ENCODE results near the gene CCDC3.

Gene CCDC3

DNA sequence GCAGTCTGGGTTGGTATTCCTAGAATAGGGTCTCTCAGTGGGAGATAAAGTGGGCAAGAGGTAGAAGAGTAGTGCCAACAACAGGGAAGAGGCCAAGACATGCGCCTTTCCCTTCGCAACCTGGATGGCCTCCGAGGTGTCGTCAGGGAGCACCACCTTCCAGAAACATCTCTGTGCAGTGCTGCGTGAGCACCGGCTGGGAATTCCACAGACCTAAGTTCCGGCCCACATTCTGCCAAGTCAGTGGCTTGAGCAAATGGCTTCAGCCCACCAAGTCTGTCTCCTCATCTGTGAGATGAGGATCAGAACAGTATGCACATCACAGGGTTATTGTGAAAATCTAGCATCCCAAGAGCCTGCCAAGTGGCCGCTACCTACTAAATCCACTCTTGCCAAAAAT lies 40.6 kb downstream of the CCDC3 start:
- no peak for DNase-seq

DNA sequence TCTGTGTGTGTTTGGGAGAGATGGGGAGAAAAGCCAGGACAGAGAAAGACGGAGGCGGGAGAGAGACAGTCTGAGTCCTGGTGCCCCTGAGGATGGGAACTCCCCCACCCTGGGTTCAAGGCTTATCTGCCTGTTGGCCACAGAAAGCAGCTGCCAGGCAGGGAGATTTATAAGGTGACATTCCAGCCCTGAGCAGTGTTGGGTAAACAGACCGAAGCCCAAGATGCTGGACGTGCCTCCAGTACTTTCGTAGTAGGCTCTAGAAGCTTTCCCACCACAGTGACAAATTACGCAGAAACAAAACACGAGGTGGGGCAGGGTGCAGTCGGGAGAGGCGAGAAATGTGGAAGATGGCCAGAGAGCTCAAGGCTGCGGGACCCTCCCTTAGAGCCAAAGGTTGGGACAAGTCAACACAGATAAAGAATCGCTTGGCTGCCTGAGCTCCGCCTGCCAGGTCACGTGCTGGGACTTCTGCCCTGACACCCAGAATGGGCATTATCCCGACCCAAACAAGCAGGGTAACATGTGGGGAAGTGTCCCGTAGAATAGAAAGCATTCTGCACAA lies 41.1 kb downstream of the CCDC3 start:
- no peak for DNase-seq

DNA sequence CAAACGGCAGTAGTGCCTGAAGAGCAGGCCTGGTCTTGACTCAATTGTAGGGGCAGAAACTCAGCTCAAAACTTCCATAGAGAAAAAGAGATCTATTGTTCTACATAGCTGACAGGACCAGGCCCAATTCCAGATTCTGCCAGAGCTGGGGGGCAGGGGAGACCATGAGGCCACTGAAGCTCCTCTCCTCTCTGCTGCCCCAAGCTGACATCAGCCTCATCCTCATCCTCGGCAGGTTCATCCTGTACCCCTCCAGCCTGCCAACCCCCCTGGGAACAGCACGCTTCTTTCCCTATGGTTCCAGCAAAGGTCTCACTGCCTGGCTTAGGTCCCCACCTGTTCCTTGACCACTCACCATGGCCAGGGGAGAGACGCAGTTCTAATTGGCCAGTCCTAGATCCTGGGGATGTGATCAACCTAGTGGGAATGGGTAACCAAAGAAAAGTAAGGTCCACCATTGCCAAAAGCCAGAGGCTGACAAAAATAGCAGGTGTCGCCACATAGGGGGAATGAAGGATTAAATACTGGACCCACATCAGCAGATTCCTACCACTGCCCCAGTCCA lies 42.9 kb downstream of the CCDC3 start:
- DNase-seq, result no peak

DNA sequence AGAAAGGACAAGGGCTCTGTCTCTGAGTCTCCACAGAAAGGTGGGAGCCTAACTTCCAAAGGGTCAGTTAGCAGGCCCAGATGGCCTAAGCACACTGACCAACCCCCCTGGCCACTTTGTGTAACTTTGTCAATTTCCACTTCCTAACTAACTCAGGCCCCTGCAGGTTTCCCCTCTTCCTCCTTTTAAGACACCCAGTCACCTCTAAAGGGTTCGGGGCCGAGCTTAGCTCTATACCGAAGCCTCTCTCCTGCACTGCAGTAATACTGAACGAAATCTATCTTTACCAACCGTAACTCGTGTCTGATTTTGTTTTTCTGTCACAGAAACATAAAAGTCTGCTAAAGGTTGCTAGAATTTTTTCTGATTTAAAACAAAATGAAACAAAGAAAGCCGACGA lies 44.4 kb downstream of the CCDC3 start:
- DNase-seq, result no peak

DNA sequence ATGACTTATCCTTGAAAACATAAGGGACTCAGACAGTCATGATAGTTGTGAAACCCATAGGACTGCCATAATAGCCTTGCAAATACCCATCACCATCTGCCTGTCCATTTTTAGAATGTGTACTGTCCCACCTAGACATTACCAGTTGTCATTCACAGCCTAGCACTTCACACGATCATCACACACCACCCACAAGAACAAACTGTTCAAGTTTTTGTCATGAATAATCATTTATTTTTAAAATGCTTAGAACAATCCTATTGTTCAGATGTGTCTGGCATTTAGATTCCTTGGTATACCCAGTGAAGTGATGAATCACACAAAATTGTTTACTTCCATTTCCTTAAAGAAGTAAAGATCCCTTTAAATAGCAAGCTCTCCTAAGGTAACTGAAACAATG lies 46.6 kb downstream of the CCDC3 start:
- no peak for DNase-seq

DNA sequence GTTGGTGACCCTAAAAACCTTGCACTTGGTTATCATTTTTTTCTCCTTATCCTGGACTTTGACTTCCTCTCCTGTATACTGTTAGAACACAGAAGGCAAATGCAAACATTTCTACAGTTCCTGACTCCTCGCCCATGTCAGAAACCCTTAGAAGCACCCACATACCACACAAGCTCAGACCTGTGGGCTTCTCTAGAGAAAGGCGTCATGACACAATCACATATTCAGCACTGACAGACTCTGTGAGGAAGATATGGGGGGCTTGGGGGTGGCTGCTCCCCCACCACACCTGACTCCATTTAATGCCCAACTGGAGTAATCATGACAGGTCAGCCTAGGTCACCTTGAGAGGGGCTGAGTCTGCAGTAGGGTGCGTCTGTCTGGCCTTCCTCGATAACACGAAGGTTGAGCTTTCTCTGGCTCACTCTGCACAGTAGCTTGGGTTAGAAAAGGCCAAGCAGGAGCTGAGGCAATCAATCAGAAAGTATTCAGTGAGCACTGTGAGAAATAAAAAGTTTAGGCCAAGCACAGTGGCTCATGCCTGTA lies 50.9 kb downstream of the CCDC3 start:
- DNase-seq, result no peak

DNA sequence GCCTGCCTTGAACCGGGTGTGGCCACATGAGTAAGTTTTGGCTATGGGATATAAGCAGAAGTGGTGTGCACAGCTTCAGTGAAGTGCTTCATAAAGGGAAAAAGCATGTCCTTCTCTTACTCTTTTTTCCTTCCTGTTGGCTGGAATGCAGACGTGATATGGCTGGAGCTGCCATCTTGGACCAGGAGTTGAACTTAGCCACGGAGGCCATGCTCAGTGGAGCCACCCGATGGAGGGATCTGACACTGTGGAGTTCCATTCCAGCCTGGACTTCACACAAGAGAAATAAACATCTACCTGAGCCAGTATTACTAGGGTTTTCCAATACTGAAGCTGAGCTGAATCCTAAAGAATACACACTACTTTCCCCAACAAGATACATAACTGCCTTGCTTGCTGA lies 52.3 kb downstream of the CCDC3 start:
- DNase-seq, result no peak

DNA sequence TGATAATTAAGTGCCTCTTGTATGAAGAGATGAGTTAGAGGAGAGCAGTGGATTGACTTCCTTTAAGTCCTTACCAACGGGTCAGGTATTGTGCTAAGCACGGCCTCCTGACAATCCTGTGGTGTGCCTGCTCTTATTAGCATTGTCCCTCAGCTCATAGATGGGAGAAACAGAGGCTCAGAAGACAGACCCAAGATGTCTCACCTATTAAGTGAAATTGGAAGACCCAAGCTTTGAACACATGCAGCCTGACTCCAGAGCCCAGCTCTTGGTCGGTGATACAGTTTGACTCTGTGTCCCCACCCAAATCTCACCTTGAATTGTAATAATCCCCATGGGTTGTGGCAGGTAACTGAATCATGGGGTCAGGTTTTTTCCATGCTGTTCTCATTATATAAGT lies 53.8 kb downstream of the CCDC3 start:
- DNase-seq, result no peak

DNA sequence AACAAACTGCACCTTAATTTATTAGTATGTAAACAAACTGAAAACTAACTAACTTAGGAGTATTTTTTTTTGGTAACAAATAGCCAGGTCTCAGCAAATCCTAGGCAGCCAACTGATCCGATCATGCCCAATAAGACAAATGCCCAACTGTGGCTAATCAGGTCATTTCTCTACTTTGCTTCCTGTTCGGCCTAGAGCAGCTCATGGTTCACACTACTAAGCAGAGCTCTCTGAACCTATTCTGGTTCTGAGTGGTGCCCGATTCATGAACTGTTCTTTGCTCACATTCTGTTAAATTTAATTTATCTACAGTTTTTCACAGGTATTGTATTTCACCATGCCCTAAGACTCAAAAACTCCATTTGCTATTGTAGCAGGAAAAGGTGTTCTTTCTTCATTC lies 55.1 kb downstream of the CCDC3 start:
- no peak for DNase-seq

DNA sequence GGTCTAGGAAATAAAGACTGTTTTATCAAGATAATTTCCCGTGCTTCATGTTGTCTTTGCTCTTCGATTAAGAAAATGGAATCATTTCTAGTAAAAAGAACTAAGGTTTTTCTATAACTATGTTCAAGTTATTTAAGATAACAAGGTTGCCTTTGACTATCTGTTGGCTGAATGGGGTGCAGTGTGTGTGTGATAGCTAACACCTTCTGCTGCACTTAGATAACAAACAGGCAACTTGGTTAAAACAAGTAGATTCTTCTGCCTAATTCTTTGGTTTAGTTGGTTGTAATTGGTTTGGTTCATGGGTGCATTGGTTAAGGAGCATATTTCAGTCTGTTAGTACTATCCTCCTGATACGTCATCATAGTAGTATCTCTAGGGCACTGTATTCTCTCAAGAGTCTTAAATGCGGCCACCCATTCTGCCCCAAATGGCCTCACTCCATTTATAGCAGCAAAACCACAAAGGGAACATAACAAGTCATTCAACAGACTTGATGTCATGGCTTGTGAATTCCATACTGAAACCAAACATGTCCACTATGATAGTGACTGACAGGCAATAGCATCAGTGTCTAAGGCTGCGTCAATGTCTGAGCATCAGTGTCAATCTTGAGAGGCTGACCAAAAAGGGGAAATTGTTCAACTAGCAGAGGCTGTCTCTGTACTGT lies 55.7 kb downstream of the CCDC3 start:
- no peak for DNase-seq

DNA sequence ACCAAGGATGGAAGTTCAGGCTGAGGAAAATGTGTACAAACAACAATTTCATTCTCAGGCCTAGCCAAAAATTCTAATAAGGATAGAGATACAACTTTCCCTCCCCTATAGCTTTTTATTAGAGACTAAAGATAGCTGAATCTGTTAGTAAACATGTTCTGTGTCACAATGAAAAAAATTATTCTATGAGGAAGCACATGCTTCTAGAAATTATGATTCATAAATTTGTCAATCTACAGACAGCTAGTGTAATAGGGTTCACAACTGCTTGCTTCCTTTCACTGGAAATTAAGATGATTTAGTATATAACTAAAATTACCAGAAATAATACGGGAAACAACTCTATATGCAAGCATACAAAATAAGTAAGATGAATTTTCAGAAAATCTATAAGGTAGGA lies 56.6 kb downstream of the CCDC3 start:
- no peak for DNase-seq

DNA sequence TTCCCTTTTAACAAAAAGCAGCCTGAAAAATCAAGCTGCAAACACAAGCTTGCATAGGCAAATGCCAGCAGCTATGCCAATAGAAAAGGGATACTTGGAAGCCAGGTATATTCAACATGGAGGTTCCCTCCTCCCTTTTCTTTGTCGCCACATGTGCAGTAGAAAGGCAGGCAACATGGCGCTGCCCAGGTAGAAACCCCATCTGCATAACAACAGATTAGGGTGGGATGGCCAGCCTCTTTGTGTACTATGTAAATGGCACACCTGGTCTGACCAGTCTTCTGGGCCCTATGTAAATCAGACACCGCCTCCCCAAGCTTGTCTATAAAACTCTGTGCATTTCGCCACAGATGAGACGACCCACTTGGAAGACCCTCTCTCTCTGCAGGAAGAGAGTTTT lies 58.1 kb downstream of the CCDC3 start:
- DNase-seq, result no peak

DNA sequence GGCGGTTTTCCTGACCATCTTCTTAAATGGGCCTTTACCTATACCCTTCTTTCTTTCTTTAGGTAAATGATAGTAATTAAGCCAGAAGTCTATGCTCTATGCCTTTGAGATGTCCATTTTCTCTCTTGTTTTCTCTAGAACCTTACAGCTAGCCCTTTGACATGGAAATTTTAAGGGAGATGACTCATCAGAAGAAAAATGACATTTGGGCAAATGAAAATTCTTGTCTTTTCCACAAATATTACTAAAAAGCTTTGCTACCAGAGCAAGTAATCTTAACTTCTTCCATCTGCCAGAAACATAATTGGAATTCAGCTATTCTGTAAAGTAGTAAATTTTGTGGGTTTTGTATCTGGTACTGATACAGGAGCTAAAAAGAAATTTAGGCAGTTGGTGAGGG lies 59.5 kb downstream of the CCDC3 start:
- no peak for DNase-seq

DNA sequence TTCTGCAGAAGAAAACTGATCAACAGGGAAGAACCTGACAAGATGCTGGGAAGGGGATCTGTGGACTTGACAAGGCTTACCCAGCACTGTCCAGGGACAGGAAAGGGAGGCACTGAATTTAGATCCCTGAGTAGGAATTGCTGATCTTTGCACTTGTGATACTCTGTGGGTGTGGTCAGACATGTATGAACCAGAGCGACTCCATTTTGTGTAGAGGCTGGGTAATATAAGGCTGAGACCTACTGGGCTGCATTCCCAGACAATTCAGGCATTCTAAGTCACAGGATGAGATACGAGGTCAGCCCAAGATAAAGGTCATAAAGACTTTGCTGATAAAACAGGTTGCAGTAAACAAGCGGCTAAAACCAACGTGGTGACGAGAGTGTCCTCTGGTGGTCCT lies 60.7 kb downstream of the CCDC3 start:
- DNase-seq, result no peak

DNA sequence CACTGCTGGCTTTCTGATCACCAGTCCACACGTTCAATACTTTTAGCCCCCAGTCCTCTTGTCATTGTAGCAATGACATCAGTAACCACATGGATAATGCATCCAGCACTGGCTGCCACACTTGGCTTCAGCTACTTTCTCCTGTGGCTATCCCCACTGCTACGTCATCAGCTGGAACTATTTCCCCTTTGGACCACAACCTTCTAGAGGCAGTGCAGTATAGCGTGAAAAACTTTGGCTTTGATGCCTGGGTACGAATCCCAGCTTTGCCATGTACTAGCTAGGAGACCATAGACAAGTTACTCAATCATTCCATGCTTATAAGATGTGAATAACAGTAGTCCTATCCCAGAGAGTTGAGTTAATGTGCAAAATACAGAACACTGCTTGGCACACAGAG lies 63.2 kb downstream of the CCDC3 start:
- DNase-seq, result no peak

DNA sequence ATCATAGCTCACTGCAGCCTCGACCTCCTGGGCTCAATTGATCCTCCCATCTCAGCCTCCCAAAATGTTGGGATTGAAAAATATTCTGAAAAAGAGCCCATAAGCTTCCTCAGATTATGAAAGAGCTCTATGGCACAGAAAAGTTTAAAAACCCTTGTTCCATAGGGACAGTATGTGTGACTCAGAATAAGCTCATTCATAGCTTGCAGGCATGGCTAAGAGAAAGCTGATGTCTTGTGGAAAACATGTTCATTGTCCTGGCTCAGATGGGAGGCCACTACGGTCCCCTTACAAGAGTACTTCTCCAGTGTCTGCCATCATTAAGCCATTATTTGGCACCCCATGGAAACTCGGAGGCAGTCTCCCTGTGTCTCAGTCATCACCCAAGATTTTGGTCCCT lies 64.0 kb downstream of the CCDC3 start:
- DNase-seq, result no peak

DNA sequence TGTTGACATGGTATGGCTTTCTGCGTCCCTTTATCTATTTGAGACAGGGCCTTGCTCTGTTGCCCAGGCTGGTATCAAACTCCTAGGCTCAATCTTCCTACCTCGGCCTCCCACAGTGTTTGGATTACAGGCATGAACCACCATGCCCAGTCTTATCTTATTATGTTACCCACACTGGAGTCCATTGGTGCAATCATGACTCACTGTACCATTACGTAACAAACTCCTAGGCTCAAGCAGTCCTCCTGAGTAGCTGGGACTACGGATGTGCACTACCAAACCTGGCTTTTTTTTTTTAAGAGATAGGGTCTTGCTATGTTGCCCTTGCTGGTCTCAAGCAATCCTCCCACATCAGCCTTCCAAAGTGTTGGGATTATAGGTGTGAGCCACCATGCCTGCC lies 66.7 kb downstream of the CCDC3 start:
- DNase-seq, result no peak

DNA sequence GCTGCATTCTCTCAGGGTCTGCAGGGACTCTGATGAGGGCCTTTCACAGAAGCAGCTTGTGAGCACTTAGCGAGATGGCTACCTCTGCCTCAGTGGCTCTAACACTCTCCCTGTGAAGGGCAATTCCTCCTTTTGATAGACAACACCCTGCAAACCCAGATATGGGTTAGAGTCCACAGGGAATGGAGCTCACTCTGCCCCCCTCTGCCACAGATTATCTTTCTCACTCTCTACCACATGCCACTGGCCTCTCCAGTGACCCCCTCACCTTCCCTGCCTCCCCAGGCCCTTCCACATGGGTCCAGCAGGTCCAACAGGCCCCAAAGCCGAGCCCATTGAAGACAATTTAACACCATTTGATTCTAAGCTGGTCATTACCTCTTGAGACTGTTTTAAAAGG lies 72.1 kb downstream of the CCDC3 start:
- no peak for DNase-seq

DNA sequence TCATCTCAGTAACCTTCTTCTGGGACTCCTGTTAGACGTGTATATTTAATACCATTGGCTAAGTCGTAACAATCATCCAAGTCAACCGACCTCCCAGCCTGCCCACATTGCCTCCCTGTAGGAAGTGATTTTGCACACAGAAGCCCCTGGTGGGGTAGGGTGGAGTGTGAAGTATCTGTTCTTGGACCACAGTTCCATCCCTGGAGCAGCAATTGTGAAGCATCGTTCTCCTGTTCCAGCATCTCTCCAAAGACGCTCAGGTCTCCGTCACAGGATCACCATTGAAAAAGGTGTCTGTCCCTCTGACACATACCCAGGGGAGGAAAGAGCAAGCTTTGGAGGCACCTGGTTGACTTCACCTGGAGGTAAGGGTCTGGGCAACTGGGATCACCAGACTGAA lies 72.9 kb downstream of the CCDC3 start:
- no peak for DNase-seq

DNA sequence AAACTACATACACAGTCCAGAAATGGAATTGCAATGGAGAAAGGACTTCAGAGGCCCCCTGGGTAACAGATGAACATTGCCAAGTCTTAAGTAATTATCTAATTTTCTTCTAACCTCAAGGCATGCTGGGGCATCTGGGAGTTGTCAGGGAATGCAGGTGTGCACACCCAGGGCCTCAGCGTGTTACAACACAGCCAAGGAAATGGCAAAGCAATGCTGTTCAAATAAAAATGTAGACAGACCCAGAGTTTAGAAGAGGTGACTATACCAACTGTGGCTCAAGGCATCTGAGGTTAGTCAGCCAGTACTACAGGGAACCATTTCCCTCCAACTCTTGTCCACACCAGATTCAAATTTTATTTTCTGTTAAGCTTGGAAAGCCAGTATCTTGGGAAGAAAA lies 73.6 kb downstream of the CCDC3 start:
- DNase-seq, result no peak

DNA sequence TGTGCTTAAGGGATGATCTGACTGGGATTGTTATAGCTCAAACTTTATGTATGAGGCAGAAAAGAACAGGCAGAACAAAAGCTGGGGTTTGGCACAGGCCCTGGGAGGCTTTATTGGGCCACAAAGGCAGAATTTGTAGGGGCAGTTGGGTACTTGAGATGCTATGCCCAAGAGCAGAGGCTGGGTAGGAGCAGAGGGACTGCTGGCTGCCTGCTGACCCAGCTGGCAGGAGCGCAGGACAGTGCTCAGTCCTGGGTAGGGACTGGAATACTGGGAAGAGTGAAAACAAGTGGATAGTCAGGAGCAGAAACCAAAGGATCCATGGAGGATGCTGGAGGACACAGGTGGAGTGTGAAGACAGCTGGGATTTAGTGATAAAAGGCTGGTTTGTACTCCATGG lies 75.7 kb downstream of the CCDC3 start:
- no peak for DNase-seq

DNA sequence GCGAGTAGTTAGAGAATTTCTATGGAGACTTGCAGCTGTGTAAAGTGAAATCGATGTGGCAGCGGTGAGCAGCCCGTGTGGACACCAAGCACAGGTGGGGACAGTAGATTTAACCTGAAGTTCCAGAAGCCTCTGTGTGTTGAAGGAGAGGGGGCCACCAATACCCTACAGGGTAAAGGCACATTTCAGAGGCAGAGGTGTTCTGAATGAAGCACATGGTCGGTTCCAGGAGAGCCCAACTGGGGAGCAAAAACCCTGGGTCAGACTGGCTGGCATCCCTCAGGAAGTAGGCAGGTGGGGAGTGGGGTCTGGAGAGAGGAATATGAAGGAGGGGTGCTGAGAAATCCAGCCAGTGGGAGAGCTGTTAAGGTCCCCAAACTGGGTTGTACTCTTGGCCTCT lies 76.6 kb downstream of the CCDC3 start:
- no peak for DNase-seq

DNA sequence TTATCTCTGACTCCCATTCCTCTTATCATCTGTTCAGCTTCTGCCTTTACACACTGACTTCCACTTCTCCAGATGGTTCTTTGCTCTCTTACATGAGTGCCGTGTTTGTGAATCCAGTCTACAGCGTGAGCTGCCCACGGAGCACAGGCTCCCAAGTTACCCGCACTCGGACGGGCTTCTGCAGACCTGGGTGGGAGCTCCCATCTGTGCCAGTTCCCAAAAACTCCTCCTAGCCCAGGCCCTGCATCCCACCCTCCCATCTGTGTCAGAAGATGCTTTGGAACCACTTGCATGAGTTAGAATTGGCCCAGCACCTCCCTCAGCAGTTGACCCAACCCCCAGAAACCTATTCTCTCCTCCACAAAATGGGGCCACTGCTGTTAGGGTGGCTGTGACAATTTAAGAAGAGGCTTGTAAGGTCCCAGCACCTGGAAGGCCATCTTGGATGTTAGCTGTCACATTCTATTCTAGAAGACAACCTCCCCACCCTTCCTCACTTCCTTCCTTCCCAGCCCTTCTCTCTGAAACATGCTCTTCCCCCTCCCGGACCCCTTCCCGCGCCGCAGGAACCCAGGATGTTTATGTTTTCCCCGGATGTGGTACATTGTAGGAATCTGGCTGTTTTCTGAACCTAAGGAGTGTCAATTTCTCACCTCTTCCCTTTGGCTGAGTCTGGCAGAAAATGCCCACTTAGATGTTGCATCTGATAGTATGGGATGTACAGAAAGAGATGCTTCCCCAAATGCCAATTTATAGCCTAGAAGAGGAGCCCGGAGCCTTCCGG lies 79.2 kb downstream of the CCDC3 start:
- DNase-seq, result no peak

DNA sequence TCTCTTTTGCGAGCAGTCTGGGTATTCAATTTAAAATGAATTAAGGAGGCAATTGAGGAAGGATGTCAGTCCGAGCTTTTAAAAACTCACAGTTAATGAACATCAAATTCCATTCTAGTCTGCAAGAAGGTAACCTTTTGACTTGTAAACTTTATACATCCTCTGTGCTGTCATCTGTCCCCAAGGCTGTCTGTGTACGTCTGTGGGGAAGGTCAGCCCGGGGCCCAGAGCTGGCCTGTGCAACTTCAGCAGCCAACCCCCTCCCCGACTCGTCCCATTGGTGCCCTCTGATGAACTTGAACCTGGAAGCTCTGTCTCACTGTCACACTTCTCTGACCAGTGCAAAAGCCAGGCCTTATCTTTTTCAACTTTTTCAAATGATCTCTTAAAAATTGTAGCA lies 80.3 kb downstream of the CCDC3 start:
- DNase-seq, result no peak

Data from activated effector memory CD4-positive, alpha-beta T cell treated with anti-CD3 and anti-CD28 coated beads, Interleukin-2, amount 50 U/mL, for 16 hours (primary cell).